GM12878 (cell line): Measurements from ENCODE around the gene CELF3. TPM values are rescaled to one million over a fixed set of nuclear protein-coding genes. Genes with fewer than 3 reads are reported as not detected.

Experiments
- ATAC-seq: fragments of 200-7000 bp; cut with Tn5 transposase; 3 replicates; pipeline ENCODE4 v1.9.1; 2020; ENCODE audit warnings: mild to moderate bottlenecking, moderate library complexity
- BruUV-seq: library from RNA; stranded (reverse); fragments of 400-500 nt; replicated peaks from 2 replicates; lab custom pipeline; 2021; lab: Mats Ljungman, UMichigan
- CTCF ChIA-PET: fragments of 300-600 bp; sonication (Branson Sonifier 250); formaldehyde crosslinking; extraction: SDS; loops from one replicate; lab custom pipeline; 2021; ENCODE audit warnings: inconsistent platforms; lab: Yijun Ruan, JAX
- POLR2A ChIA-PET: fragments of 350-600 bp; formaldehyde crosslinking; extraction: SDS; loops from one replicate; lab custom pipeline; 2021; ENCODE audit warnings: inconsistent platforms; lab: Charles Lee
- RAD21 ChIA-PET: fragments of 300-600 bp; sonication (Branson Sonifier 250); formaldehyde crosslinking; loops from one replicate; lab custom pipeline; 2023; ENCODE audit warnings: antibody characterized with exemption; ENCODE audit not compliant: unreplicated experiment; lab: Charles Lee
- SMC1A ChIA-PET: fragments of 300-600 bp; sonication (Branson Sonifier 250); formaldehyde crosslinking; loops from one replicate; lab custom pipeline; 2023; ENCODE audit not compliant: unreplicated experiment, uncharacterized antibody; lab: Charles Lee
- DNase-seq: peaks from one replicate; pipeline ENCODE4 v3.0.0-alpha.2; 2011; ENCODE audit warnings: low read depth, low spot score
- FAIRE-seq: peaks from 3 replicates; lab custom pipeline; 2011; peaks lifted over from hg19 to GRCh38; lab: Jason Lieb, UNC
- H2AFZ ChIP-seq: 2 replicates; pipeline ENCODE4 v1.6.0; 2011; ENCODE audit warnings: low read depth, low read length, control low read depth; ENCODE audit not compliant: control insufficient read depth
- H3K27ac ChIP-seq: 2 replicates; pipeline ENCODE4 v1.5.1; 2011; ENCODE audit warnings: control low read depth; ENCODE audit not compliant: control insufficient read depth, insufficient read depth
- H3K27me3 ChIP-seq, 2 experiments: replicated peaks in 1 of 2; 2 replicates each; pipeline versions ENCODE4 v1.6.0 to v1.6.1; 2011; ENCODE audit warnings: low read length in 1 of 2; ENCODE audit not compliant: control insufficient read depth in 2 of 2, insufficient read depth in 2 of 2
- H3K36me3 ChIP-seq, 2 experiments: 2 replicates each; pipeline ENCODE4 v1.5.1; 2011; ENCODE audit warnings: low read length in 1 of 2; ENCODE audit not compliant: control insufficient read depth in 2 of 2, insufficient read depth in 2 of 2
- H3K4me1 ChIP-seq: 2 replicates; pipeline ENCODE4 v1.6.1; 2011; ENCODE audit warnings: mild to moderate bottlenecking, low read length, moderate library complexity, mixed read lengths; ENCODE audit not compliant: control insufficient read depth, insufficient read depth
- H3K4me2 ChIP-seq: 2 replicates; pipeline ENCODE4 v1.6.0; 2011; ENCODE audit warnings: control low read depth; ENCODE audit not compliant: control insufficient read depth, insufficient read depth
- H3K4me3 ChIP-seq: fragments of 200-600 bp; sonication (generic); 2 replicates; pipeline ENCODE4 v1.5.1; 2016
- H3K79me2 ChIP-seq: 2 replicates; pipeline ENCODE4 v1.6.0; 2011; ENCODE audit warnings: low read length; ENCODE audit not compliant: control insufficient read depth, insufficient read depth
- H3K9ac ChIP-seq: 2 replicates; pipeline ENCODE4 v1.8.0; 2011; ENCODE audit warnings: low read length, control low read depth, mixed read lengths; ENCODE audit not compliant: control insufficient read depth, insufficient read depth
- H3K9me3 ChIP-seq: replicated peaks from 3 replicates; pipeline ENCODE4 v1.5.1; 2011; ENCODE audit warnings: mild to moderate bottlenecking, low read length; ENCODE audit not compliant: control insufficient read depth, insufficient read depth
- H4K20me1 ChIP-seq: 2 replicates; pipeline ENCODE4 v1.6.0; 2011; ENCODE audit not compliant: control insufficient read depth, insufficient read depth
- BRCA1 ChIP-seq: IDR thresholded peaks from 2 replicates; pipeline ENCODE4 v1.6.1; 2011; ENCODE audit warnings: low read depth, low read length, improper control_type of control experiment
- CHD2 ChIP-seq: IDR thresholded peaks from 2 replicates; pipeline ENCODE4 v1.6.1; 2011; ENCODE audit warnings: low read depth, low read length, improper control_type of control experiment, borderline replicate concordance
- CHD4 ChIP-seq: fragments of 200-600 bp; sonication (generic); IDR thresholded peaks from 2 replicates; pipeline ENCODE4 v1.6.1; 2016; ENCODE audit warnings: mild to moderate bottlenecking
- GATAD2B ChIP-seq: fragments of 450-650 bp; conservative IDR thresholded peaks from 2 replicates; pipeline ENCODE4 v1.6.1; 2017; ENCODE audit warnings: low read depth, mild to moderate bottlenecking, moderate library complexity
- JUNB ChIP-seq: IDR thresholded peaks from 2 replicates; pipeline ENCODE4 v1.6.1; 2016; ENCODE audit warnings: antibody characterized with exemption, mild to moderate bottlenecking
- MTA3 ChIP-seq: IDR thresholded peaks from 2 replicates; pipeline ENCODE4 v1.6.1; 2012; ENCODE audit warnings: low read length, inconsistent platforms, borderline replicate concordance
- MYB ChIP-seq: fragments of 150-350 bp; IDR thresholded peaks from 2 replicates; pipeline ENCODE4 v1.6.1; 2014; ENCODE audit warnings: mild to moderate bottlenecking, low read depth, low read length, borderline replicate concordance
- POU2F2 ChIP-seq: IDR thresholded peaks from 3 replicates; pipeline ENCODE4 v1.6.1; 2011; ENCODE audit warnings: low read depth, mild to moderate bottlenecking, low read length, borderline replicate concordance
- RELA ChIP-seq: fragments of 450-650 bp; IDR thresholded peaks from 2 replicates; pipeline ENCODE4 v1.8.0; 2014; ENCODE audit warnings: borderline replicate concordance; ENCODE audit not compliant: partially characterized antibody
- SREBF1 ChIP-seq: IDR thresholded peaks from 2 replicates; pipeline ENCODE4 v1.6.1; 2012; ENCODE audit warnings: mild to moderate bottlenecking, low read length
- ZNF622 ChIP-seq: fragments of 450-650 bp; IDR thresholded peaks from 2 replicates; pipeline ENCODE4 v1.6.1; 2017; ENCODE audit warnings: mild to moderate bottlenecking, inconsistent platforms
- WGBS: methylation state at CpG from one replicate; pipeline ENCODE4 v1.1.6; 2016; ENCODE audit warnings: low lambda C conversion rate; ENCODE audit not compliant: insufficient replicate concordance, insufficient coverage; ENCODE audit errors: missing lambda C conversion rate; 5-methylcytosine and 5-hydroxymethylcytosine counted together
- in situ Hi-C: fragments of 300-500 bp; cut with MboI; formaldehyde crosslinking; loops from 9 replicates; pipeline ENCODE4 v1.14.3; 2018; ENCODE audit warnings: mixed read lengths
- intact Hi-C: fragments of 100-400 bp; cut with micrococcal nuclease; formaldehyde crosslinking; loops from one replicate; pipeline ENCODE4 v1.14.2; 2022; ENCODE audit not compliant: unreplicated experiment
- polyA plus RNA-seq, 11 experiments: library from polyadenylated mRNA; depleted of rRNA in 4 of 11; unstranded in 6 of 11; stranded (reverse) in 5 of 11; fragments of >200 nt; fragmentation: Nextera tagmentation in 4 of 11; fragmentation: Illumina TruSeq in 1 of 11; extraction: Ambion mirVana in 4 of 11; extraction: Trizol in 1 of 11; gene quantifications; 1 replicate in 1 of 11; 2 replicates in 10 of 11; pipeline versions ENCODE4 v1.2.1 to v1.2.3, GENCODE V29; 2011 to 2016; ENCODE audit warnings: inconsistent platforms in 2 of 11, missing spikeins in 2 of 11, low read depth in 1 of 11
- total RNA-seq, 4 experiments: library from RNA; depleted of rRNA in 3 of 4; stranded (reverse); fragments of >200 nt in 3 of 4; fragmentation: Illumina TruSeq in 1 of 4; extraction: Trizol in 1 of 4; gene quantifications; 2 replicates each; pipeline versions ENCODE4 v1.2.1 to v1.2.3, GENCODE V29; 2013 to 2021
- TF ChIP-seq, protein P1 (sequence below): IDR thresholded peaks from 2 replicates; pipeline ENCODE4 v1.6.1; 2012; ENCODE audit warnings: improper control_type of control experiment, low read depth, low read length; ENCODE audit not compliant: insufficient replicate concordance
- TF ChIP-seq, protein P2 (sequence below): IDR thresholded peaks from 2 replicates; pipeline ENCODE4 v1.6.1; 2012; ENCODE audit warnings: low read depth, low read length, improper control_type of control experiment
- TF ChIP-seq, protein P3 (sequence below): fragments of 450-650 bp; IDR thresholded peaks from 2 replicates; pipeline ENCODE4 v1.6.1; 2018; ENCODE audit warnings: mild to moderate bottlenecking, low read depth, moderate library complexity; ENCODE audit not compliant: partially characterized antibody

Gene CELF3
- total and polyA plus RNA-seq, 10 of the 15 experiments (the other 5 are each of a cell fraction or from before 2014, with no cell fraction given) = 0.09 TPM; not detected in 9

DNA sequence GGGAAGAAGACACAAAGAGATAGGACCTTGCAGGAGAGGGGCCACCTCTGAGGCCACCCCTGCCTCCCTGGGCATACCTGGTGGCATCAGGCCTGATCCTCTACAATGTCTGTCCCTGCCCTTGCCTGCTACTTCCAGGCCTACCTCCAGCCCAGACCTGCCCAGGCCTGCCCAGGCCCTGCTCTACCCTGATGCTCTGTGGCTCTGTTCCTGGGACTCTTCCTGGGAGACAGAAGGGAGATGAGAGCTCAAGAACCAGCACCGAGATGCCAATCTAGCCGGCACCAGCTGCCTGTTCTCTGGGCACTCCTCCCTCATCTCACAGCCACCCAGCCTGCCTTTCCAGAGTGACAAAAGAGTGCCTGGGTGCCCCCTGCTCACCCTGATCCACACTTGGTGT is 2.7 kb downstream of the CELF3 start (continued):
- TF ChIP-seq, protein P1, sequence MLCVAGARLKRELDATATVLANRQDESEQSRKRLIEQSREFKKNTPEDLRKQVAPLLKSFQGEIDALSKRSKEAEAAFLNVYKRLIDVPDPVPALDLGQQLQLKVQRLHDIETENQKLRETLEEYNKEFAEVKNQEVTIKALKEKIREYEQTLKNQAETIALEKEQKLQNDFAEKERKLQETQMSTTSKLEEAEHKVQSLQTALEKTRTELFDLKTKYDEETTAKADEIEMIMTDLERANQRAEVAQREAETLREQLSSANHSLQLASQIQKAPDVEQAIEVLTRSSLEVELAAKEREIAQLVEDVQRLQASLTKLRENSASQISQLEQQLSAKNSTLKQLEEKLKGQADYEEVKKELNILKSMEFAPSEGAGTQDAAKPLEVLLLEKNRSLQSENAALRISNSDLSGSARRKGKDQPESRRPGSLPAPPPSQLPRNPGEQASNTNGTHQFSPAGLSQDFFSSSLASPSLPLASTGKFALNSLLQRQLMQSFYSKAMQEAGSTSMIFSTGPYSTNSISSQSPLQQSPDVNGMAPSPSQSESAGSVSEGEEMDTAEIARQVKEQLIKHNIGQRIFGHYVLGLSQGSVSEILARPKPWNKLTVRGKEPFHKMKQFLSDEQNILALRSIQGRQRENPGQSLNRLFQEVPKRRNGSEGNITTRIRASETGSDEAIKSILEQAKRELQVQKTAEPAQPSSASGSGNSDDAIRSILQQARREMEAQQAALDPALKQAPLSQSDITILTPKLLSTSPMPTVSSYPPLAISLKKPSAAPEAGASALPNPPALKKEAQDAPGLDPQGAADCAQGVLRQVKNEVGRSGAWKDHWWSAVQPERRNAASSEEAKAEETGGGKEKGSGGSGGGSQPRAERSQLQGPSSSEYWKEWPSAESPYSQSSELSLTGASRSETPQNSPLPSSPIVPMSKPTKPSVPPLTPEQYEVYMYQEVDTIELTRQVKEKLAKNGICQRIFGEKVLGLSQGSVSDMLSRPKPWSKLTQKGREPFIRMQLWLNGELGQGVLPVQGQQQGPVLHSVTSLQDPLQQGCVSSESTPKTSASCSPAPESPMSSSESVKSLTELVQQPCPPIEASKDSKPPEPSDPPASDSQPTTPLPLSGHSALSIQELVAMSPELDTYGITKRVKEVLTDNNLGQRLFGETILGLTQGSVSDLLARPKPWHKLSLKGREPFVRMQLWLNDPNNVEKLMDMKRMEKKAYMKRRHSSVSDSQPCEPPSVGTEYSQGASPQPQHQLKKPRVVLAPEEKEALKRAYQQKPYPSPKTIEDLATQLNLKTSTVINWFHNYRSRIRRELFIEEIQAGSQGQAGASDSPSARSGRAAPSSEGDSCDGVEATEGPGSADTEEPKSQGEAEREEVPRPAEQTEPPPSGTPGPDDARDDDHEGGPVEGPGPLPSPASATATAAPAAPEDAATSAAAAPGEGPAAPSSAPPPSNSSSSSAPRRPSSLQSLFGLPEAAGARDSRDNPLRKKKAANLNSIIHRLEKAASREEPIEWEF = no peak
- TF ChIP-seq BRCA1 = no peak

DNA sequence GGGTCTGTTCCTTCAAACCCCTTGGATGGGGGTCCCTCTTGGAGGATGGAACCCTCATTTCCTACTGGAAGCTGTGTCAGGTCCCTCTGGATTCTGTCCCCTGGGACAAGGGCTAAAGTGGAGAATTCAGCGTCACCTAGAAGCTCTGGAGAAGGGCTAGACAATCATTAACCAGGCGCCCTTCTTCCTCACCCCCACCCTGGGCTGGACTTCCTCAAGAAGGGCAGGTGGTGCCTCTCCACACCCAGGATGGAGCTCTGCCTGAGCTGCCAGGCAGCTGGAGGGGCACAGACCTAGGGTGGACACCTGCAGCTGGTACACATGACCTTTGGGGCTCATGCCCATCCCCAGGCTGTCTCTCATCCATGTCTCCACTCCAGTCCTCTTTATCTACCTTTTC is 3.6 kb downstream of the CELF3 start:
- no peaks in the 10 kb centered on the region for H4K20me1 ChIP-seq
- no peak overlapping the region for H3K9ac ChIP-seq
- no peak overlapping the region for H2AFZ ChIP-seq
- no peak overlapping the region for H3K4me3 ChIP-seq
- H3K27ac ChIP-seq = no peak overlapping the region
- FAIRE-seq (no peak), ATAC-seq (no peak), DNase-seq (no peak)
- H3K79me2 ChIP-seq = no peaks in the 10 kb centered on the region
- in situ Hi-C loops (no loop called here), intact Hi-C loops (loop anchor here (10.0 kb wide), 1 partner anchor 122 kb away; the partner anchor contains the start of genes C2CD4D and RORC)
- 29% methylated on average over 2 of the region's 2 CpGs for WGBS
- H3K4me1 ChIP-seq = no peaks in the 10 kb centered on the region
- no TSS peak for BruUV-seq
- ChIA-PET CTCF (interaction anchor here (0.8 kb wide), 1 partner anchor 10 kb away, joined by 3 read pairs; no protein-coding TSS in a partner anchor), POLR2A (no interaction called here), RAD21 (no interaction called here), SMC1A (no interaction called here)
- H3K4me2 ChIP-seq = no peak overlapping the region
- H3K36me3 ChIP-seq = no peaks in the 10 kb centered on the region
- peaks cover 0 to 9% of the 10 kb centered on the region in 2 experiments; a peak in 2 of 4 replicates for H3K27me3 ChIP-seq
- no peaks in the 10 kb centered on the region for H3K9me3 ChIP-seq
- TF ChIP-seq MYB (no peak), ZNF622 (no peak), MTA3 (no peak), SREBF1 (no peak), GATAD2B (no peak), RELA (no peak), JUNB (no peak), CHD2 (no peak), POU2F2 (no peak), CHD4 (no peak)
- TF ChIP-seq, protein P2, sequence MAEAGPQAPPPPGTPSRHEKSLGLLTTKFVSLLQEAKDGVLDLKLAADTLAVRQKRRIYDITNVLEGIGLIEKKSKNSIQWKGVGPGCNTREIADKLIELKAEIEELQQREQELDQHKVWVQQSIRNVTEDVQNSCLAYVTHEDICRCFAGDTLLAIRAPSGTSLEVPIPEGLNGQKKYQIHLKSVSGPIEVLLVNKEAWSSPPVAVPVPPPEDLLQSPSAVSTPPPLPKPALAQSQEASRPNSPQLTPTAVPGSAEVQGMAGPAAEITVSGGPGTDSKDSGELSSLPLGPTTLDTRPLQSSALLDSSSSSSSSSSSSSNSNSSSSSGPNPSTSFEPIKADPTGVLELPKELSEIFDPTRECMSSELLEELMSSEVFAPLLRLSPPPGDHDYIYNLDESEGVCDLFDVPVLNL = no peak
- TF ChIP-seq, protein P3, sequence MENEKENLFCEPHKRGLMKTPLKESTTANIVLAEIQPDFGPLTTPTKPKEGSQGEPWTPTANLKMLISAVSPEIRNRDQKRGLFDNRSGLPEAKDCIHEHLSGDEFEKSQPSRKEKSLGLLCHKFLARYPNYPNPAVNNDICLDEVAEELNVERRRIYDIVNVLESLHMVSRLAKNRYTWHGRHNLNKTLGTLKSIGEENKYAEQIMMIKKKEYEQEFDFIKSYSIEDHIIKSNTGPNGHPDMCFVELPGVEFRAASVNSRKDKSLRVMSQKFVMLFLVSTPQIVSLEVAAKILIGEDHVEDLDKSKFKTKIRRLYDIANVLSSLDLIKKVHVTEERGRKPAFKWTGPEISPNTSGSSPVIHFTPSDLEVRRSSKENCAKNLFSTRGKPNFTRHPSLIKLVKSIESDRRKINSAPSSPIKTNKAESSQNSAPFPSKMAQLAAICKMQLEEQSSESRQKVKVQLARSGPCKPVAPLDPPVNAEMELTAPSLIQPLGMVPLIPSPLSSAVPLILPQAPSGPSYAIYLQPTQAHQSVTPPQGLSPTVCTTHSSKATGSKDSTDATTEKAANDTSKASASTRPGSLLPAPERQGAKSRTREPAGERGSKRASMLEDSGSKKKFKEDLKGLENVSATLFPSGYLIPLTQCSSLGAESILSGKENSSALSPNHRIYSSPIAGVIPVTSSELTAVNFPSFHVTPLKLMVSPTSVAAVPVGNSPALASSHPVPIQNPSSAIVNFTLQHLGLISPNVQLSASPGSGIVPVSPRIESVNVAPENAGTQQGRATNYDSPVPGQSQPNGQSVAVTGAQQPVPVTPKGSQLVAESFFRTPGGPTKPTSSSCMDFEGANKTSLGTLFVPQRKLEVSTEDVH = no peak
